Thymus (tissue), 11 donors: ENCODE measurements around the gene ADGRE2. TPM values are rescaled to one million over a fixed set of nuclear protein-coding genes. Genes with fewer than 3 reads are reported as not detected.
"Not testable (repeated sequence)": the region's sequence is repeated elsewhere in the genome, so short reads cannot be mapped to it uniquely, and the experiment has no call there.

Experiments used
- DNase-seq, 9 donors: peaks; one replicate each; pipeline ENCODE4 v3.0.0-alpha.2; 2013; ENCODE audit warnings: low spot score in 9 of 9, low read depth in 6 of 9, missing footprints in 1 of 9
- H3K27ac ChIP-seq, 2 donors: one replicate each; pipeline ENCODE4 v1.5.1; 2013; ENCODE audit warnings: control low read depth in 1 of 2, low read depth in 1 of 2, low read length in 1 of 2, mild to moderate bottlenecking in 1 of 2, moderate library complexity in 1 of 2
- H3K27me3 ChIP-seq, 2 donors: one replicate each; pipeline ENCODE4 v1.5.1; 2013; ENCODE audit warnings: low read length in 1 of 2; ENCODE audit not compliant: control insufficient read depth in 2 of 2, insufficient read depth in 1 of 2
- H3K36me3 ChIP-seq, 2 donors: one replicate each; pipeline ENCODE4 v1.5.1; 2013; ENCODE audit warnings: low read length in 1 of 2, mild to moderate bottlenecking in 1 of 2, moderate library complexity in 1 of 2; ENCODE audit not compliant: control insufficient read depth in 2 of 2, insufficient read depth in 2 of 2
- H3K4me1 ChIP-seq, 2 donors: one replicate each; pipeline ENCODE4 v1.5.1; 2013; ENCODE audit warnings: low read length in 2 of 2; ENCODE audit not compliant: control insufficient read depth in 2 of 2, insufficient read depth in 2 of 2
- H3K4me3 ChIP-seq, 2 donors: one replicate each; pipeline ENCODE4 v1.5.1; 2013; ENCODE audit warnings: low read length in 2 of 2, control low read depth in 1 of 2, mild to moderate bottlenecking in 1 of 2
- H3K9me3 ChIP-seq, 2 donors: one replicate each; pipeline ENCODE4 v1.5.1; 2013; ENCODE audit warnings: low read length in 1 of 2, mild to moderate bottlenecking in 1 of 2; ENCODE audit not compliant: control insufficient read depth in 2 of 2, insufficient read depth in 1 of 2
- WGBS: extraction: QIAGEN DNeasy Blood & Tissue Kit; methylation state at CpG from one replicate; pipeline ENCODE4 v1.1.7; 2013; 5-methylcytosine and 5-hydroxymethylcytosine counted together
- polyA plus RNA-seq: library from polyadenylated mRNA; stranded (reverse); fragments of 200-250 nt; gene quantifications from one replicate; pipeline ENCODE4 v1.2.3, GENCODE V29; 2013
- total RNA-seq: library from RNA; stranded (reverse); fragments of 120-200 nt; gene quantifications from one replicate; pipeline ENCODE4 v1.2.4, GENCODE V29; 2013
- donor health status: healthy.

The ADGRE2 gene
- total and polyA plus RNA-seq, 2 donors, result 1.2 to 3.4 TPM

GRCh38 chr19:14796021-14796420, 17.7 kb upstream of the ADGRE2 start:
- Histone ChIP-seq H3K36me3 (no peaks in the 10 kb centered on the region), H3K27me3 (no peaks in the 10 kb centered on the region), H3K27ac (no peak overlapping the region), H3K9me3 (no peaks in the 10 kb centered on the region), H3K4me1 (no peaks in the 10 kb centered on the region), H3K4me3 (no peak overlapping the region)
- 92% methylated on average over 11 of the region's 11 CpGs for WGBS
- DNase-seq, result no peak

- H3K4me3 ChIP-seq, result no peak overlapping the region
- H3K36me3 ChIP-seq, result no peaks in the 10 kb centered on the region
- no peaks in the 10 kb centered on the region for H3K27me3 ChIP-seq
- no peak overlapping the region for H3K27ac ChIP-seq
- no peaks in the 10 kb centered on the region for H3K9me3 ChIP-seq
- 92% methylated on average over 5 of the region's 5 CpGs for WGBS
- no peak for DNase-seq
- no peaks in the 10 kb centered on the region for H3K4me1 ChIP-seq
Observed at GRCh38 chr19:14795078-14795721, 16.8 kb upstream of the ADGRE2 start.

GRCh38 chr19:14792250-14792649, 13.9 kb upstream of the ADGRE2 start:
- H3K4me1 ChIP-seq, H3K36me3 ChIP-seq, H3K27me3 ChIP-seq, H3K4me3 ChIP-seq, H3K27ac ChIP-seq, DNase-seq, H3K9me3 ChIP-seq: not testable (repeated sequence)
- WGBS, result 98% methylated on average over 6 of the region's 6 CpGs

- no peaks in the 10 kb centered on the region for H3K9me3 ChIP-seq
- peak in 4 of 9 donors; percentile 3 to 33 (median 32) for DNase-seq
- 37% methylated on average over 18 of the region's 18 CpGs for WGBS
- peak overlapping the region in 1 of 2 donors; percentile 18 for H3K27ac ChIP-seq
- H3K36me3 ChIP-seq, result no peaks in the 10 kb centered on the region
- no peaks in the 10 kb centered on the region for H3K27me3 ChIP-seq
- no peak overlapping the region for H3K4me3 ChIP-seq
- H3K4me1 ChIP-seq, result peaks cover 2 to 40% of the 10 kb centered on the region in 2 donors
Observed at GRCh38 chr19:14786421-14786851, 8.1 kb upstream of the ADGRE2 start.

- H3K4me3 ChIP-seq, H3K36me3 ChIP-seq, H3K9me3 ChIP-seq, H3K27me3 ChIP-seq: not testable (repeated sequence)
- peak in 3 of 9 donors; percentile 16 to 51 (median 17) for DNase-seq
- Histone ChIP-seq H3K27ac (peak overlapping the region in 1 of 2 donors; percentile 51), H3K4me1 (peaks cover 2 to 40% of the 10 kb centered on the region in 2 donors)
- 34% methylated on average over 9 of the region's 11 CpGs for WGBS
Observed at GRCh38 chr19:14785102-14785793, 6.9 kb upstream of the ADGRE2 start.

- not testable (repeated sequence) for H3K4me3 ChIP-seq, H3K9me3 ChIP-seq, H3K36me3 ChIP-seq, H3K27me3 ChIP-seq
- Histone ChIP-seq H3K4me1 (peaks cover 2 to 40% of the 10 kb centered on the region in 2 donors), H3K27ac (peak overlapping the region in 1 of 2 donors; percentile 7)
- WGBS, result 42% methylated on average over 9 of the region's 10 CpGs
- peak in 1 of 9 donors; percentile 19 for DNase-seq
Observed at GRCh38 chr19:14784730-14785101, 6.4 kb upstream of the ADGRE2 start.

GRCh38 chr19:14783410-14783998, 5.1 kb upstream of the ADGRE2 start:
- H3K4me1 ChIP-seq, result peaks cover 2 to 40% of the 10 kb centered on the region in 2 donors
- H3K36me3 ChIP-seq, H3K9me3 ChIP-seq, H3K27ac ChIP-seq, H3K27me3 ChIP-seq, H3K4me3 ChIP-seq: not testable (repeated sequence)
- peak in 2 of 9 donors; percentile 8 to 45 for DNase-seq
- WGBS, result 30% methylated on average over 8 of the region's 8 CpGs

GRCh38 chr19:14782626-14783409, 4.5 kb upstream of the ADGRE2 start:
- H3K36me3 ChIP-seq, result no peaks in the 10 kb centered on the region
- H3K27ac ChIP-seq, result no peak overlapping the region
- H3K4me3 ChIP-seq, result no peak overlapping the region
- 92% methylated on average over 16 of the region's 16 CpGs for WGBS
- no peaks in the 10 kb centered on the region for H3K9me3 ChIP-seq
- no peaks in the 10 kb centered on the region for H3K27me3 ChIP-seq
- peaks cover 2 to 40% of the 10 kb centered on the region in 2 donors for H3K4me1 ChIP-seq
- no peak for DNase-seq
